ENCODE results near the gene TNFRSF19. TPM values are rescaled to one million over a fixed set of nuclear protein-coding genes. Genes with fewer than 3 reads are reported as not detected.
"Not testable (repeated sequence)": the region's sequence is repeated elsewhere in the genome, so short reads cannot be mapped to it uniquely, and the experiment has no call there.

The TNFRSF19 gene
- total RNA-seq, 2 donors from 2014 or later: 0.82 to 0.90 TPM

DNA sequence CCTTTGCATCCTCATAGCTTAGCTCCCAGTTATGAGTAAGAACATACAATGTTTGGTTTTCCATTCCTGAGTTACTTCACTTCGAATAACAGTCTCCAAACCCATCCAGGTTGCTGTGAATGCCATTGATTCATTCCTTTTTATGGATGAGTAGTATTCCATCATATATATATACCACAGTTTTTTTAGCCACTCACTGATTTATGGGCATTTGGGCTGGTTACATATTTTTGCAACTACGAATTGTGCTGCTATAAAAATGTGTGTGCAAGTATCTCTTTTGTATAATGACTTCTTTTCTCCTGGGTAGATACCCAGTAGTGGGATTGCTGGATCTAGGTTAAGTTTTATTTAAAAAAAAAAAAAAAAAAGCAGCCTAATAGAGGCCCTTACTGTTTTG is 14.1 kb downstream of the TNFRSF19 start:
- H3K36me3 ChIP-seq: no peaks in the 10 kb centered on the region
- intact Hi-C loops (cut with DNase I): loop anchor here (10.0 kb wide), 1 partner anchor 281 kb away; no protein-coding TSS in a partner anchor
- H3K9me3 ChIP-seq: no peaks in the 10 kb centered on the region
- H3K4me1 ChIP-seq: no peaks in the 10 kb centered on the region
- no peak overlapping the region for H3K9ac ChIP-seq (ENCODE audit: low read depth in 2 of 2, low read length in 2 of 2)
- peaks cover 16% of the 10 kb centered on the region for H3K27me3 ChIP-seq
- TF ChIP-seq CTCF (IDR thresholded peaks at IDR 0.05): no peak
- no peak for DNase-seq
- H3K27ac ChIP-seq: no peak overlapping the region
- no peak overlapping the region for H3K4me3 ChIP-seq

- DNase-seq: no peak
- Histone ChIP-seq H3K27me3 (no peaks in the 10 kb centered on the region), H3K4me3 (no peak overlapping the region), H3K9ac (ENCODE audit: low read depth in 2 of 2, low read length in 2 of 2) (no peak overlapping the region), H3K27ac (no peak overlapping the region), H3K36me3 (no peaks in the 10 kb centered on the region), H3K4me1 (no peaks in the 10 kb centered on the region), H3K9me3 (no peaks in the 10 kb centered on the region)
- TF ChIP-seq CTCF (IDR thresholded peaks at IDR 0.05): no peak
- intact Hi-C loops (cut with DNase I): loop anchor here (10.0 kb wide), 1 partner anchor 278 kb away; no protein-coding TSS in a partner anchor
Observed at GRCh38 chr13:23586336-23586735, 16.1 kb downstream of the TNFRSF19 start.

DNA sequence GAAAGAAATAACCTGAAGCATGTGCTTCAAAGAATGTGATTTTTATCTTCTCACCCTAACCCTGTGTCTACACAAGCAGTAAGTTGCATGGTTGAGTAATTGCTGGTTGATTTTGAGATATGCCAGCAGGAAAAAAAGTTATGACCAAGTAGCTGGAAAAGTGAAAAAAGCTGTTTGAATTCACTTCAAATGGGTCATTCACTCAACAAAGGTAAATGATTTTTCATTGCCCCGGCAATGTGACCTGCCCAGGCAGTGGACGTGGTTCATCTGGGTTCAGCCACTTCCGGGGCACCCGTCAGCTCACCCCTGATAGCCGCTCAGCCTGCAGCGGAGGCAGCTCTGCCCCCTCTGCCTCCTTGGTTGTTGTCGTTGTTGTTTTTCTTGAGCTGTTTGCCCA is 18.5 kb downstream of the TNFRSF19 start:
- Histone ChIP-seq H3K27ac (no peak overlapping the region), H3K36me3 (no peaks in the 10 kb centered on the region), H3K9ac (ENCODE audit: low read depth in 2 of 2, low read length in 2 of 2) (no peak overlapping the region), H3K27me3 (no peaks in the 10 kb centered on the region), H3K4me3 (no peak overlapping the region), H3K9me3 (no peaks in the 10 kb centered on the region), H3K4me1 (no peaks in the 10 kb centered on the region)
- TF ChIP-seq CTCF (IDR thresholded peaks at IDR 0.05): no peak
- intact Hi-C loops (cut with DNase I): loop anchor here (10.0 kb wide), 1 partner anchor 276 kb away; no protein-coding TSS in a partner anchor
- DNase-seq: no peak

GRCh38 chr13:23592596-23592995 is 22.4 kb downstream of the TNFRSF19 start:
- H3K9me3 ChIP-seq: no peaks in the 10 kb centered on the region
- H3K36me3 ChIP-seq: no peaks in the 10 kb centered on the region
- no peaks in the 10 kb centered on the region for H3K27me3 ChIP-seq
- H3K4me3 ChIP-seq: no peak overlapping the region
- intact Hi-C loops (cut with DNase I): no loop called here
- DNase-seq: no peak
- H3K27ac ChIP-seq: no peak overlapping the region
- no peaks in the 10 kb centered on the region for H3K4me1 ChIP-seq
- no peak for TF ChIP-seq CTCF (IDR thresholded peaks at IDR 0.05)
- no peak overlapping the region for H3K9ac ChIP-seq (ENCODE audit: low read depth in 2 of 2, low read length in 2 of 2)

DNA sequence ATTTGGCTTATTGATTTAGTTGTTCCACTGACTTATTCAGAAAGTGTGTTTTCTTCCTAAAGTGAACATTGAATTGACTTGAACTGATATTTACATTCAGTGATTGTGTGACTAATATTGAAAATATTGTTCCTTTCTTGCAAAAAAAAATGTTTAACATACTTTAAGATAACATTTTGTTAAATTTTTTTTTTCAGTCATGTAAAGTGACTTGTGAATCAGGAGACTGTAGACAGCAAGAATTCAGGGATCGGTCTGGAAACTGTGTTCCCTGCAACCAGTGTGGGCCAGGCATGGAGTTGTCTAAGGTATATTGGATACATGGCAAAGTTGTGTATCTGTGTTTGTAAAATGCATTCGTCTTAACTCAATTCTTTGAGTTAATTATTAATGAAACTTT is 22.9 kb downstream of the TNFRSF19 start:
- Histone ChIP-seq H3K9ac (ENCODE audit: low read depth in 2 of 2, low read length in 2 of 2) (no peak overlapping the region), H3K9me3 (no peaks in the 10 kb centered on the region), H3K27me3 (no peaks in the 10 kb centered on the region), H3K4me1 (no peaks in the 10 kb centered on the region), H3K36me3 (no peaks in the 10 kb centered on the region), H3K27ac (no peak overlapping the region), H3K4me3 (no peak overlapping the region)
- TF ChIP-seq CTCF (IDR thresholded peaks at IDR 0.05): no peak
- DNase-seq: no peak
- intact Hi-C loops (cut with DNase I): no loop called here

DNA sequence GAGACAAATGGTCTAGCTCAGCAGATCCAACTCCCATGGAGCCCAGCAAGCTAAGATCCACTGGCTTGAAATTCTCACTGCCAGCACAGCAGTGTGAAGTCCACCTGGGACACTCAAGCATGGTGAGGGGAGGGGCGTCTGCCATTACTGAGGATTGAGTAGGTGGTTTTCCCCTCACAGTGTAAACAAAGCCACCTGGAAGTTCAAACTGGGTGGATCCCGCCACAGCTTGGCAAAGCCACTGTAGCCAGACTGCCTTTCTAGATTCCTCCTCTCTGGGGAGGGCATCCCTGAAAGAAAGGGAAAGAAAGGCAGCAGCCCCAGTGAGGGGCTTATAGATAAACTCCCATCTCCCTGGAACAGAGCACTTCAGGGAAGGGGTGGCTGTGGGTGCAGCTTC is 24.1 kb downstream of the TNFRSF19 start:
- intact Hi-C loops (cut with DNase I); H3K4me3 ChIP-seq; H3K4me1 ChIP-seq; H3K9me3 ChIP-seq; H3K9ac ChIP-seq (ENCODE audit: low read depth in 2 of 2, low read length in 2 of 2); H3K36me3 ChIP-seq; H3K27me3 ChIP-seq; H3K27ac ChIP-seq; DNase-seq: not testable (repeated sequence)

Measured in colonic mucosa (tissue), 4 donors.